ENCODE results near the gene TTC34. TPM values are rescaled to one million over a fixed set of nuclear protein-coding genes. Genes with fewer than 3 reads are reported as not detected.

Gene TTC34
- polyA plus RNA-seq, 1 donor (not counting 4 experiments of a cell fraction or from before 2014, with no cell fraction given) = 0.04 TPM

DNA sequence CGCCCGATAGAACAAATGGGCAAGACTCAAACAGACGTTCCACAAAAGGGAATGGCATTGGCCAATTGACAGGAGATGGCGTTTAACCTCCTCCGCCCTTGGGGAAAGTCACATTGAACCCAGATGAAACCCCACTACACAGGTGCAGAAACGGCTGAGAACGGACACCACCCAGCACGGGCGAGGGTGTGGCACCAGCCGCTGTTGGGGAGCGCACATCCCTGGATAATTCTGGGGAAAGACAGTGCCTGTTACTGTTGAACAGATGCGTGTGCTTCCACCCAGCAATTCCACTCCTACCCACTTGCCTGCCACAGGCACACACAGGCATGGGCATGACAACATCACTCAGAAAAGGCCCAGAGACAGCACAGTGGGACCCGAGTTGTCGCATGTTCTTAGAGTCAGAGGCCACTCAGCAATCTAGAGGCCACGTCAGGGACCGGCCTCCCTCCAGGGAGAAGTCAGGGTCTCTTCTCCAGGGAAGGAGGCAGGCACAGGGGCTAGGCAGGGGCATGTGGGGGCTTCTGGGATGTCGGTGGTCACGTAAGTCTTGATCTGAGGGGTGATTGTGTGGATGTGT, 199.7 kb downstream of the TTC34 start:
- TF ChIP-seq EZH2 (IDR thresholded peaks at IDR 0.05; ENCODE audit: low read length) = no peak
- TF ChIP-seq, protein P1, sequence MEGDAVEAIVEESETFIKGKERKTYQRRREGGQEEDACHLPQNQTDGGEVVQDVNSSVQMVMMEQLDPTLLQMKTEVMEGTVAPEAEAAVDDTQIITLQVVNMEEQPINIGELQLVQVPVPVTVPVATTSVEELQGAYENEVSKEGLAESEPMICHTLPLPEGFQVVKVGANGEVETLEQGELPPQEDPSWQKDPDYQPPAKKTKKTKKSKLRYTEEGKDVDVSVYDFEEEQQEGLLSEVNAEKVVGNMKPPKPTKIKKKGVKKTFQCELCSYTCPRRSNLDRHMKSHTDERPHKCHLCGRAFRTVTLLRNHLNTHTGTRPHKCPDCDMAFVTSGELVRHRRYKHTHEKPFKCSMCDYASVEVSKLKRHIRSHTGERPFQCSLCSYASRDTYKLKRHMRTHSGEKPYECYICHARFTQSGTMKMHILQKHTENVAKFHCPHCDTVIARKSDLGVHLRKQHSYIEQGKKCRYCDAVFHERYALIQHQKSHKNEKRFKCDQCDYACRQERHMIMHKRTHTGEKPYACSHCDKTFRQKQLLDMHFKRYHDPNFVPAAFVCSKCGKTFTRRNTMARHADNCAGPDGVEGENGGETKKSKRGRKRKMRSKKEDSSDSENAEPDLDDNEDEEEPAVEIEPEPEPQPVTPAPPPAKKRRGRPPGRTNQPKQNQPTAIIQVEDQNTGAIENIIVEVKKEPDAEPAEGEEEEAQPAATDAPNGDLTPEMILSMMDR (optimal IDR thresholded peaks at IDR 0.05 in 1 of 3, IDR thresholded peaks at IDR 0.05 in 1 of 3, conservative IDR thresholded peaks at IDR 0.05 in 1 of 3; ENCODE audit: extremely low read depth in 1 of 3, insufficient read depth in 2 of 3, low read length in 3 of 3) = no peak
- no peaks in the 10 kb centered on the region for H3K27me3 ChIP-seq (ENCODE audit: control insufficient read depth, extremely low read depth, insufficient read depth, low read length)
- H3K27ac ChIP-seq (ENCODE audit: control insufficient read depth, insufficient read depth, low read length) = no peak overlapping the region
- H2AFZ ChIP-seq (ENCODE audit: control insufficient read depth, low read length) = no peak overlapping the region
- no peaks in the 10 kb centered on the region for H4K20me1 ChIP-seq (ENCODE audit: control insufficient read depth, extremely low read depth, insufficient read depth, low read length)
- H3K9ac ChIP-seq (ENCODE audit: control insufficient read depth, extremely low read depth, insufficient read depth, low read length) = no peak overlapping the region
- dilution Hi-C loops (cut with MboI; ENCODE audit: extremely low pct_ligation_motif_present, low sequenced_read_pairs) = no loop called here
- FAIRE-seq (no peak), DNase-seq (ENCODE audit: low read depth, low spot score) (no peak)
- H3K4me2 ChIP-seq (ENCODE audit: control insufficient read depth, extremely low read depth, insufficient read depth, low read depth, low read length) = no peak overlapping the region
- H3K36me3 ChIP-seq (ENCODE audit: control insufficient read depth in 2 of 2, extremely low read depth in 1 of 2, insufficient read depth in 2 of 2, low read length in 2 of 2) = no peaks in the 10 kb centered on the region
- H3K4me3 ChIP-seq (ENCODE audit: control insufficient read depth in 2 of 3, extremely low read depth in 1 of 3, insufficient read depth in 2 of 3, low read depth in 1 of 3, low read length in 3 of 3) = no peak overlapping the region
- H3K9me3 ChIP-seq (ENCODE audit: control insufficient read depth, low read depth, low read length) = no peaks in the 10 kb centered on the region
- no peaks in the 10 kb centered on the region for H3K4me1 ChIP-seq (ENCODE audit: control insufficient read depth, extremely low read depth, insufficient read depth, low read length)
- H3K79me2 ChIP-seq (ENCODE audit: control insufficient read depth, insufficient read depth, low read length) = no peaks in the 10 kb centered on the region
- no peaks in the 10 kb centered on the region for H3K9me1 ChIP-seq (ENCODE audit: control insufficient read depth, extremely low read depth, insufficient read depth, low read length)

DNA sequence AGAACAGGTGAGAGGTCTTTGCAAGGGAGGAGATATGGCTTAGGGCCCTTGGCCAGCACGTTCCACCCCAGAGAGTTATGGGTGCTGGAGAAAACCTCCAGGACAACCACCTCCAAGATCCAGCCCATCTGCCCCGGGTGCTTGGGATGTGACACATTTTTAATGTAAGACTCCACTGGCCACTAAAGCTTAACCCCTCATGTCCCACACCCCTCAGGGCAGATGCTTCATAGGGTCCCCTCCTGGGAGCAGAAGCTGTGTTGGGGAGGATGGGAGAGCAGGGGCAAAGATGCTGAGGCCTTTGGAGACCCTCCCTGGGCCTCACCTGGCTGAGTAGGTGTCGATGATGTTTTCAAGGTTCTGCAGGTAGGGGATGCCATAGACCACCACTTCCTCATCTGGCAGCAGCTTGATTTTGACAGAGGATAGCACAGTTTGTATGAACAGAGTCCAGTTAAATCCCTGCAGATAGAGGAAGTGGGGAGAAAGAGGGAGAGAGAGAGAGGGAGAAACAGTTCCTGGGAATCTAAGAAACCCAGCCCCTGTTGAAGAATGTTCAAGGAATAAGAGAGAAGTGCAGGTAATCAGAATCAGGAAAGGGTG, 203.1 kb downstream of the TTC34 start:
- no peak for TF ChIP-seq EZH2 (IDR thresholded peaks at IDR 0.05; ENCODE audit: low read length)
- TF ChIP-seq, protein P1 (optimal IDR thresholded peaks at IDR 0.05 in 1 of 3, IDR thresholded peaks at IDR 0.05 in 1 of 3, conservative IDR thresholded peaks at IDR 0.05 in 1 of 3; ENCODE audit: extremely low read depth in 1 of 3, insufficient read depth in 2 of 3, low read length in 3 of 3) = peak in 1 of 3 experiments; percentile 31
- H3K36me3 ChIP-seq (ENCODE audit: control insufficient read depth in 2 of 2, extremely low read depth in 1 of 2, insufficient read depth in 2 of 2, low read length in 2 of 2) = no peaks in the 10 kb centered on the region
- H3K9me3 ChIP-seq (ENCODE audit: control insufficient read depth, low read depth, low read length) = no peaks in the 10 kb centered on the region
- no peak overlapping the region for H3K4me3 ChIP-seq (ENCODE audit: control insufficient read depth in 2 of 3, extremely low read depth in 1 of 3, insufficient read depth in 2 of 3, low read depth in 1 of 3, low read length in 3 of 3)
- no peak overlapping the region for H3K9ac ChIP-seq (ENCODE audit: control insufficient read depth, extremely low read depth, insufficient read depth, low read length)
- H3K79me2 ChIP-seq (ENCODE audit: control insufficient read depth, insufficient read depth, low read length) = no peaks in the 10 kb centered on the region
- FAIRE-seq = no peak
- H3K4me1 ChIP-seq (ENCODE audit: control insufficient read depth, extremely low read depth, insufficient read depth, low read length) = no peaks in the 10 kb centered on the region
- H2AFZ ChIP-seq (ENCODE audit: control insufficient read depth, low read length) = no peak overlapping the region
- H3K27me3 ChIP-seq (ENCODE audit: control insufficient read depth, extremely low read depth, insufficient read depth, low read length) = no peaks in the 10 kb centered on the region
- no peak overlapping the region for H3K4me2 ChIP-seq (ENCODE audit: control insufficient read depth, extremely low read depth, insufficient read depth, low read depth, low read length)
- no peak overlapping the region for H3K27ac ChIP-seq (ENCODE audit: control insufficient read depth, insufficient read depth, low read length)
- dilution Hi-C loops (cut with MboI; ENCODE audit: extremely low pct_ligation_motif_present, low sequenced_read_pairs) = no loop called here
- no peaks in the 10 kb centered on the region for H3K9me1 ChIP-seq (ENCODE audit: control insufficient read depth, extremely low read depth, insufficient read depth, low read length)
- DNase-seq (ENCODE audit: low read depth, low spot score) = no peak
- H4K20me1 ChIP-seq (ENCODE audit: control insufficient read depth, extremely low read depth, insufficient read depth, low read length) = no peaks in the 10 kb centered on the region
